Parathyroid adenoma (tissue), 2 donors: ENCODE results near the gene TARDBP.
"Not testable (repeated sequence)": the region's sequence is repeated elsewhere in the genome, so short reads cannot be mapped to it uniquely, and the experiment has no call there.

Experiments
- H2AFZ ChIP-seq: fragments of 300-600 bp; sonication (generic); one replicate; pipeline ENCODE4 v1.7.0; 2017; ENCODE audit warnings: antibody characterized with exemption, mild to moderate bottlenecking
- H3K27ac ChIP-seq: fragments of 300-600 bp; sonication (generic); one replicate; pipeline ENCODE4 v1.7.0; 2017
- H3K27me3 ChIP-seq: fragments of 300-600 bp; sonication (generic); one replicate; pipeline ENCODE4 v1.7.0; 2017; ENCODE audit warnings: low read length; ENCODE audit not compliant: control insufficient read depth, insufficient read depth
- H3K36me3 ChIP-seq: fragments of 300-600 bp; sonication (generic); one replicate; pipeline ENCODE4 v1.7.0; 2017; ENCODE audit warnings: low read length; ENCODE audit not compliant: control insufficient read depth, insufficient read depth
- H3K4me1 ChIP-seq: fragments of 300-600 bp; sonication (generic); one replicate; pipeline ENCODE4 v1.7.0; 2017; ENCODE audit warnings: control low read depth
- H3K4me2 ChIP-seq: fragments of 300-600 bp; sonication (generic); one replicate; pipeline ENCODE4 v1.7.0; 2017; ENCODE audit warnings: low read length
- H3K4me3 ChIP-seq: fragments of 300-600 bp; sonication (generic); one replicate; pipeline ENCODE4 v1.7.0; 2017; ENCODE audit warnings: low read depth, low read length
- H3K79me2 ChIP-seq: fragments of 300-600 bp; sonication (generic); one replicate; pipeline ENCODE4 v1.7.0; 2017; ENCODE audit warnings: control low read depth
- H3K9ac ChIP-seq: fragments of 300-600 bp; sonication (generic); one replicate; pipeline ENCODE4 v1.7.0; 2017; ENCODE audit warnings: mild to moderate bottlenecking
- H3K9me3 ChIP-seq: fragments of 300-600 bp; sonication (generic); one replicate; pipeline ENCODE4 v1.7.0; 2017; ENCODE audit warnings: low read length; ENCODE audit not compliant: control insufficient read depth
- TF ChIP-seq, protein P1 (sequence below): fragments of 300-600 bp; sonication (generic); IDR thresholded peaks from one replicate; pipeline ENCODE4 v1.7.0; 2017; ENCODE audit warnings: antibody characterized with exemption, mild to moderate bottlenecking
- donor health status: primary hyperparathyroidism.

Gene TARDBP

DNA sequence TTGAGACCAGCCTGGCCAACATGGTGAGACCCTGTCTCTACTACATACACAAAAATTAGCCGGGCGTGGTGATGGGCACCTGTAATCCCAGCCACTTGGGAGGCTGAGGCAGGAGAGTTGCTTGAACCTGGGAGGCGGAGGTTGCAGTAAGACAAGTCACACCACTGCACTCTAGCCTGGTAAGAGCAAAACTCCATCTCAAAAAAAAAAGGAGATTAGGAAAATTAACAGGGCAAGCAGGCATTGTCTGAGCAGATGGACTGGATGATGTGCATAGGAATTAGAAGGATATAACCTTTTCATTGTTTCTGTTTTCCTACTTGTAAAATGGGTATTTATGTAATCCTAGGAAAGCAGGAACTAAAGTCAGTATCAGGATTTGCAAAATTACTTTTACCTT is 15.6 kb downstream of the TARDBP start:
- H3K79me2 ChIP-seq = no peaks in the 10 kb centered on the region
- H3K36me3 ChIP-seq = no peaks in the 10 kb centered on the region
- no peaks in the 10 kb centered on the region for H3K4me1 ChIP-seq
- H3K27me3 ChIP-seq = no peaks in the 10 kb centered on the region
- no peak overlapping the region for H3K4me3 ChIP-seq
- no peaks in the 10 kb centered on the region for H3K9me3 ChIP-seq
- no peak overlapping the region for H3K4me2 ChIP-seq
- H3K27ac ChIP-seq = no peak overlapping the region
- no peak overlapping the region for H3K9ac ChIP-seq
- no peak overlapping the region for H2AFZ ChIP-seq
- TF ChIP-seq, protein P1, sequence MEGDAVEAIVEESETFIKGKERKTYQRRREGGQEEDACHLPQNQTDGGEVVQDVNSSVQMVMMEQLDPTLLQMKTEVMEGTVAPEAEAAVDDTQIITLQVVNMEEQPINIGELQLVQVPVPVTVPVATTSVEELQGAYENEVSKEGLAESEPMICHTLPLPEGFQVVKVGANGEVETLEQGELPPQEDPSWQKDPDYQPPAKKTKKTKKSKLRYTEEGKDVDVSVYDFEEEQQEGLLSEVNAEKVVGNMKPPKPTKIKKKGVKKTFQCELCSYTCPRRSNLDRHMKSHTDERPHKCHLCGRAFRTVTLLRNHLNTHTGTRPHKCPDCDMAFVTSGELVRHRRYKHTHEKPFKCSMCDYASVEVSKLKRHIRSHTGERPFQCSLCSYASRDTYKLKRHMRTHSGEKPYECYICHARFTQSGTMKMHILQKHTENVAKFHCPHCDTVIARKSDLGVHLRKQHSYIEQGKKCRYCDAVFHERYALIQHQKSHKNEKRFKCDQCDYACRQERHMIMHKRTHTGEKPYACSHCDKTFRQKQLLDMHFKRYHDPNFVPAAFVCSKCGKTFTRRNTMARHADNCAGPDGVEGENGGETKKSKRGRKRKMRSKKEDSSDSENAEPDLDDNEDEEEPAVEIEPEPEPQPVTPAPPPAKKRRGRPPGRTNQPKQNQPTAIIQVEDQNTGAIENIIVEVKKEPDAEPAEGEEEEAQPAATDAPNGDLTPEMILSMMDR = no peak

DNA sequence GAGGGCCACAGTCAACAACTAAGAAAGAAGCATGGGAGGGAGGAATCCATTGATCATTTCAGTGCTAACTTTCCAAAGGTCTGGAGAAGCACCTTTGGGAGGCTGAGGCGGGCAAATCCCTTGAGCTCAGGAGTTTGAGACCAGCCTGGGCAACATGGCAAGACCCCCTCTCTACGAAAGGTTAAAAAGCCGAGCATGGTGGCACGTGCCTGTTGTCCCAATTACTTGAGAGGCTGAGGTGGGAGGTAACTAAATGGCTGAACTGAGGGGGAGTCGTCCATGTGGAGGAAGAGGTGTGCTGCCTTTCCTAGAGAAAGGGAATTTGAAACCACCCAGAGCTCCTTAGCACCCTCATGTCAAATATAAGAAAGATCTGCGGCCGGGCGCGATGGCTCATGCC is 18.4 kb downstream of the TARDBP start:
- no peak overlapping the region for H3K9ac ChIP-seq
- no peaks in the 10 kb centered on the region for H3K79me2 ChIP-seq
- H3K27me3 ChIP-seq = no peaks in the 10 kb centered on the region
- no peak overlapping the region for H2AFZ ChIP-seq
- no peak overlapping the region for H3K27ac ChIP-seq
- H3K4me3 ChIP-seq = no peak overlapping the region
- H3K36me3 ChIP-seq = no peaks in the 10 kb centered on the region
- TF ChIP-seq, protein P1 = no peak
- no peaks in the 10 kb centered on the region for H3K4me1 ChIP-seq
- no peaks in the 10 kb centered on the region for H3K9me3 ChIP-seq
- H3K4me2 ChIP-seq = no peak overlapping the region

DNA sequence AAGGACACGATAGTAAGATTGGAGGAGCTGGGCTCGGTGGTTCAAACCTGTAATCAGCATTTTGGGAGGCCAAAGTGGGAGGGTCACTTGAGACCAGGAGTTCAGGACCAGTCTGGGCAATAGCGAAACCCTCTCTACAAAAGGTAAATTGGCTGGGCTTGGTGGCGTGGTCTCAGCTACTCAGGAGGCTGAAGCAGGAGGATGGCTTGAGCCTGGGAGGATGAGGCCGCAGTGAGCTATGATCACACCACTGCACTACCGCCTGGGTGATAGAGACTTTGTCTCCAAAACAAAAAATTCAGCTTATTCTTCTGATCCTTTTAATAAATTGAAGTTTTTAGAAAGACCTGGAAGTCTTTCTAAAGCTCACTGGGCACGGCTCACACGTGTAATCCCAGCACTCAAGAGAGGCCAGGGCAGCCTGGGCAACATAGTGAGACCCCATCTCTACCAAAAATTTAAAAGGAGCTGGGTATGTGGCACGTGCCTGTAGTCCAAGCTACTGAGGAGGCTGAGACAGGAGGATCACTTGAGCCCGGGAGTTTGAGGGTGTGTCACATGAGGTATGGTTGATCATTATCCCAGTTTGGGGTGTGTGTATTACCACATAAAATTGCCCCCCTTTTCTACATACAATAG is 19.3 kb downstream of the TARDBP start:
- no peak overlapping the region for H2AFZ ChIP-seq
- no peak overlapping the region for H3K9ac ChIP-seq
- no peaks in the 10 kb centered on the region for H3K36me3 ChIP-seq
- no peak overlapping the region for H3K4me2 ChIP-seq
- no peaks in the 10 kb centered on the region for H3K9me3 ChIP-seq
- no peaks in the 10 kb centered on the region for H3K4me1 ChIP-seq
- no peak overlapping the region for H3K4me3 ChIP-seq
- H3K27me3 ChIP-seq = no peaks in the 10 kb centered on the region
- no peak overlapping the region for H3K27ac ChIP-seq
- H3K79me2 ChIP-seq = no peaks in the 10 kb centered on the region
- TF ChIP-seq, protein P1 = no peak

DNA sequence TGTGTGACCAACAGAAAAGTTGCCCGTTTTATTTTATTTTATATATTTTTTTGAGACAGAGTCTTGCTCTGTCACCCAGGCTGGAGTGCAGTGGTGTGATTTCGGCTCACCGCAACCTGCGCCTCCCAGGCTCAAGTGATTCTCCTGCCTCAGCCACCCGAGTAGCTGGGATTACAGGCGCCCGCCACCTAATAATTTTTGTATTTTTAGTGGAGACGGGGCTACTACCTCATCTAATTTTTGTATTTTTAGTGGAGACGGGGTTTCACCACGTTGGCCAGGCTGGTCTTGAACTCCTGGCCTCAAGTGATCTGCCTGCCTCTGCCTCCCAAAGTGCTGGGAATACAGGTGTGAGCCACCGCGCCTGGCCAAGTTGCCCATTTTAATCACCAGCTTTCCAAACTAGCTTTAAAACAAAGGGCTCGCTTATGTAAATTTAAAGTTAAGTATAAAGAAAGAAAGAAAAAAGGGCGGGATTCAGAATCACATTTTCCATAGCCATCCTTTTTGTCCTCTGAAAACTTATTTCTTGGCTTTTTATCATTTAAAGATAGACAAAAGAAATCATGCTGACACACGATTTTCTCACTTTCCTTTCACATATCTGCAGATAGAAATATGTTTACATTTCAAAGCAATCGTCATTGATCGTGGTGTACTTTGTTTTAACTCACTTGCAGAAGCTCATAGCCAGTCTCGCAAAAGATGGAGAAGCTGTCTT is 24.7 kb downstream of the TARDBP start:
- H3K36me3 ChIP-seq, H3K9me3 ChIP-seq, H3K27ac ChIP-seq, H2AFZ ChIP-seq, H3K4me1 ChIP-seq, H3K9ac ChIP-seq, H3K27me3 ChIP-seq, H3K79me2 ChIP-seq, H3K4me3 ChIP-seq, H3K4me2 ChIP-seq: not testable (repeated sequence)

DNA sequence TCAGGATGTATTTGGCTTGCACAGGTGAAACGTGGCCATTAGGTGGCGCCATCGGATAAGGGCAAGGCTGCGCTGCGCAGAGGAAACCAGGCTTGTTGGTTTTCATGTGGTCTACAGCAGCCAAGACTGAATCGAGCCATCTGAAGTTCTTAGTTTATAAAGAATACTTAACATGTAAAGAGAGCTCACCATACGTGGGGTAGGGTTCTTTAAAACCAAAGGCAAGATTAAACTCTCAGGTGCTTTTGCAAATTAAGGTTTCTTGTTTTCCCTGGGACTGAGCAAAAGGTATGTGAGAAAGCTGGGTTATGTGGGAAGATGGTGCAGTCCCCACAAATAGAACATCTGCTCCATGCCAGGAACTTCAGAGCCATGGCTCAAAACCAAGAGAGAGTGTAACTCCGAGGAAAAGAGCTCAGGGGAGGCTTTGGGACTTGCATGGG is 25.3 kb downstream of the TARDBP start:
- no peak overlapping the region for H2AFZ ChIP-seq
- no peak overlapping the region for H3K9ac ChIP-seq
- no peaks in the 10 kb centered on the region for H3K36me3 ChIP-seq
- H3K4me3 ChIP-seq = no peak overlapping the region
- no peaks in the 10 kb centered on the region for H3K4me1 ChIP-seq
- no peaks in the 10 kb centered on the region for H3K79me2 ChIP-seq
- H3K4me2 ChIP-seq = no peak overlapping the region
- H3K27ac ChIP-seq = no peak overlapping the region
- H3K9me3 ChIP-seq = no peaks in the 10 kb centered on the region
- TF ChIP-seq, protein P1 = peak; percentile 88
- H3K27me3 ChIP-seq = peaks cover 3% of the 10 kb centered on the region
